ENCODE data around the gene SIK3.
"Not testable (repeated sequence)": the region's sequence is repeated elsewhere in the genome, so short reads cannot be mapped to it uniquely, and the experiment has no call there.

SIK3 gene

DNA sequence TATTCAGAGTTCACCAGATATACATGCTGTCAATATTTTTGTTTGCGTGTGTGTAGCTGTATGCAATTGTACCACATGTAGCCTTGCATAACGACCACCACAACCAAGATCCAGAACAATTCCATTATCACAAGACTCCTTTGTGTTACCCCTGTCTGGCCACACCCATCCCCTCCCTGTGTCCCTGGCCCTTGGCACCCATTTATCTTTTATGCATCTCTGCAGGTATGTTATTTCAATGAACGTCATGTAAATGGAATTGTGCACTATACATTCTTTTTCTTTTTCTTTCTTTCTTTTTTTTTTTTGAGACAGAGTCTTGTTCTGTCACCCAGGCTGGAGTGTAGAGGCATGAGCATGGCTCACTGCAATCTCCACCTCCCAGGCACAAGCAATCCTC lies 36.2 kb upstream of the SIK3 start:
- H3K4me3 ChIP-seq (ENCODE audit: low read depth, low read length) = no peak overlapping the region
- TF ChIP-seq, protein P1, sequence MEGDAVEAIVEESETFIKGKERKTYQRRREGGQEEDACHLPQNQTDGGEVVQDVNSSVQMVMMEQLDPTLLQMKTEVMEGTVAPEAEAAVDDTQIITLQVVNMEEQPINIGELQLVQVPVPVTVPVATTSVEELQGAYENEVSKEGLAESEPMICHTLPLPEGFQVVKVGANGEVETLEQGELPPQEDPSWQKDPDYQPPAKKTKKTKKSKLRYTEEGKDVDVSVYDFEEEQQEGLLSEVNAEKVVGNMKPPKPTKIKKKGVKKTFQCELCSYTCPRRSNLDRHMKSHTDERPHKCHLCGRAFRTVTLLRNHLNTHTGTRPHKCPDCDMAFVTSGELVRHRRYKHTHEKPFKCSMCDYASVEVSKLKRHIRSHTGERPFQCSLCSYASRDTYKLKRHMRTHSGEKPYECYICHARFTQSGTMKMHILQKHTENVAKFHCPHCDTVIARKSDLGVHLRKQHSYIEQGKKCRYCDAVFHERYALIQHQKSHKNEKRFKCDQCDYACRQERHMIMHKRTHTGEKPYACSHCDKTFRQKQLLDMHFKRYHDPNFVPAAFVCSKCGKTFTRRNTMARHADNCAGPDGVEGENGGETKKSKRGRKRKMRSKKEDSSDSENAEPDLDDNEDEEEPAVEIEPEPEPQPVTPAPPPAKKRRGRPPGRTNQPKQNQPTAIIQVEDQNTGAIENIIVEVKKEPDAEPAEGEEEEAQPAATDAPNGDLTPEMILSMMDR (IDR thresholded peaks at IDR 0.05; ENCODE audit: low read depth, low read length, missing control alignments) = no peak
- no peak for DNase-seq (ENCODE audit: low read depth)

DNA sequence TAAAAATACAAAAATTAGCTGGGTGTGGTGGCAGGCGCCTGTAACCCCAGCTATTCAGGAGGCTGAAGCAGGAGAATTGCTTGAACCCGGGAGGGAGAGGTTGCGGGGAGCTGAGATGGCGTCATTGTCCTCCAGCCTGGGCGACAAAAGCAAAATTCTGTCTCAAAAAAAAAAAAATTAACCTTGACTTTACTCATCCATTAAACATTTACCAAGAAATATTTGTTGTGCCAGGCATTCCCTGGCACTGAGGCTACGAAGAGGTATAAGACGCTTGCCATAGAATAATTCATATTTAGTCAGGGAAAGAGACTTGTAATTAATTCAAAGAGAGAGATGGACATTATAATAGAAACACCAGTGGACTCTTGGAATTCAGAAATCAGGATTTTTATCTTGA lies 32.7 kb upstream of the SIK3 start:
- H3K4me3 ChIP-seq (ENCODE audit: low read depth, low read length) = no peak overlapping the region
- DNase-seq (ENCODE audit: low read depth) = no peak
- TF ChIP-seq, protein P1 (IDR thresholded peaks at IDR 0.05; ENCODE audit: low read depth, low read length, missing control alignments) = no peak

DNA sequence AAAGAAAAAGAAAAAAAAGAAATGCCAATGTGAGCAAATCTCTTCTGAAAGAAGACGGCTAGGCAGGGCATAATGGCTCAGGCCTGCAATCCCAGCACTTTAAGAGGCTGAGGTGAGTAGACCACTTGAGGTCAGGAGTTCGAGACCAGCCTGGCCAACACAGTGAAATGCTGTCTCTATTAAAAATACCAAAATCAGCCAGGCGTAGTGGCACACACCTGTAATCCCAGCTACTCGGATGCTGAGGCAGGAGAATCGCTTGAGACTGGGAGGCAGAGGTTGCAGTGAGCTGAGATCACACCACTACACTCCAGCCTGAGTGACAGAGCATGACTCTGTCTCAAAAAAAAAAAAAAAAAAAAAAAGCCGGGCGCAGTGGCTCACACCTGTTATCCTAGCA lies 32.2 kb upstream of the SIK3 start:
- DNase-seq (ENCODE audit: low read depth) = not testable (repeated sequence)

DNA sequence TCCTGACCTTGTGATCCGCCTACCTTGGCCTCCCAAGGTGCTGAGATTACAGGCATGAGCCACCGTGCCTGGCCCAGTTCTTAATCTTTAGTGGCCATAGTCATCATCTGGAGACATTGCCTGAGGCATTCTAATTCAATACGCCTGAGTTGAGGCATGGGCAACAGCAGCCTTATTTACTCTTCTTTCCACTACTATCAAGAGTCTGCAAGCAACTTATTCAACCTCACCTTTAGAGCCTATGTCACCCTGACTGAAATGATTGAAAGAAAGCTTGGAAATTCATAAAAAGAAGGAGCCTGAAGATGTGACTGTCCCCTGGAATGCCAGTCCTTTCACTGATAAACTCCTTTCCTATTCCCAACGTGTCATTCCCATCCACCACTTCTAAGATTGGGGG lies 30.1 kb upstream of the SIK3 start:
- TF ChIP-seq, protein P1 (IDR thresholded peaks at IDR 0.05; ENCODE audit: low read depth, low read length, missing control alignments) = no peak
- no peak for DNase-seq (ENCODE audit: low read depth)

More for the DNA sequence above, 32.2 kb upstream of the SIK3 start:
- H3K4me3 ChIP-seq (ENCODE audit: low read depth, low read length) = not testable (repeated sequence)

DNA sequence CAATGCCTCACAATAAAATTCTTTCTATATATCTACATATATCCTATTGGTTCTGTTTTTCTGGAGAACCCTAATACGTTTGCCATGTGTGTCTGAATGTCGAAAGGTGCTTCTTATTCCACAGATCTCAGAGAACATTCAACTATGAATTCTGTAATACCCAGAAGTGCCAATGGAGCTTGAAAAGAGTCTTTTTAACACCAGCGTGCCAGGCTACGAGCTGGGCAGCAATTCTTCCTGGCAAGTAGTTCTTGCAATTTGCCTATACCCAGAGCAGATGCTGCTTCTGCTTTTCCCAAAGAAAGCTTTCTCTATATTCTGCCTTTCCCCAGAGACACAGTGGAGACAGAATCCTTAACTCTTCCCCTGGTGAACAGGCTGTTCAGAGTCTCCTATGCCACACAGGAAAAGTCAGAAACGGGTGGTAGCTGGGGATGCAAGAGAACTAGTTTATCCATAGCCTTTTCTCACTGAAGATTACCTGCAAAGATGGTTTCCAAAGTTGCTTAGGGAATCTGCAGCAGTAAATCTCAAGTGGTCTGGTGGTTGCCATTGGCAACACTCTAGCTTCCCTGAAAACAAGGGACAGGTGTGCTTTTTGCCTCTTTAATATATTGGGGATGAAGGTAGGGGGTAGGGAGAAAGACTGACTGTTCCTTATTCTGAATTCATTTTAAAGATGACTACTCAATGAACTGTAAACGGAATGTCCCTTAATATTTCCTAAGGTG lies 29.1 kb upstream of the SIK3 start:
- H3K4me3 ChIP-seq (ENCODE audit: low read depth, low read length) = no peak overlapping the region
- DNase-seq (ENCODE audit: low read depth) = no peak
- TF ChIP-seq, protein P1 (IDR thresholded peaks at IDR 0.05; ENCODE audit: low read depth, low read length, missing control alignments) = no peak

More for the DNA sequence above, 30.1 kb upstream of the SIK3 start:
- H3K4me3 ChIP-seq (ENCODE audit: low read depth, low read length) = no peak overlapping the region

DNA sequence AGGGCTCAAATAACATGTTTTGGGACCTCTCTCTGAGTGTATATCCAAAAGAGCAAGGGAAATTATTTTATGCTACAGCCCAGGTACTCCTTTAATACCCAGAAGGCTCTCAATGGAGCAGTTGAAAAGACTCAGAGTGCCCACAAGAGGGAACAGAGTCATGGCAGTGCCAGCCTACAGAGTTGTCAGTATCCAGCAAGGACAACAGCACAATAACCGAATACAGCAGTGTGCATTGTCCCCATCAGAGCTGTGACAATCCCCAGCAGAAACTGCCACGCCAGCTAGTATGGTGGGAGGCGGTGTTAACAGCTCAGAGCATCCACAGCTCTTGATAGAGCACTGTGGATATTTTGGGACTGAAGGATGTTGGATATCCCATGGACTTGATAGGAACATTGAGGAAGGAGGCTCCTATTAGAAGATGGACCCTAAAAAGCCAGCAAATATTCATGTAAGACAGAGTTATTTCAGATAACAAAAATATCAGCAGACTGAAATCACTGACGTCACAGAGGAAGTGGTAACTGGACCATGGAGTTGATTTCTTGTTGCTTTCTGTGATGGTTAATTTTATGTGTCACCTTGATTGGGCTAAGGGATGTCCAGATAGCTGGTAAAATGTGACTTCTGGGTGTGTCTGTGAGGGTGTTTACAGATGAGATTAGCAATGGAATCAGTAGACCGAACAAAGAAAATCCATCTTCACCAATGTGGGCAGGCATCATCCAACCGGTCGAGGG lies 28.2 kb upstream of the SIK3 start:
- no peak for DNase-seq (ENCODE audit: low read depth)
- H3K4me3 ChIP-seq (ENCODE audit: low read depth, low read length) = no peak overlapping the region
- TF ChIP-seq, protein P1 (IDR thresholded peaks at IDR 0.05; ENCODE audit: low read depth, low read length, missing control alignments) = no peak

DNA sequence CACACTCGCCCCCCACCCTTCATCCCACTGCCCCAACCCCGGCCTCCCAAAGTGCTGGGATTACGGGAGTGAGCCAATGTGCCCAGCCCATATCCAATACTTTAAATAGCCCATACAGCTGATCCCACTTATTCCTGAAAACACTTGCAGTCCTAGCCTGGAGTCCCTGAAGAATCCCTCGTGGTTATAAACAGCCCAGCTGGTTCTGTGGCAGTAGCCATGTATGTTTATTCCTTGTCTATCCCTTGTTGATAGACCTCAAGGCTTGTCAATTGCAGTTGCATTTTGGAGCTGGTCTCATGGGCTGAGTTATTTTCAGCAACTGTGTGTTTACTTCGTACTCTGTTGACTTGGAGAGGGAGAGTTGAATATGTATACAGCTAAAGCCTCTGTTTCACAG lies 24.3 kb upstream of the SIK3 start:
- TF ChIP-seq, protein P1 (IDR thresholded peaks at IDR 0.05; ENCODE audit: low read depth, low read length, missing control alignments) = no peak
- H3K4me3 ChIP-seq (ENCODE audit: low read depth, low read length) = no peak overlapping the region
- DNase-seq (ENCODE audit: low read depth) = no peak
